DND-41 (cell line): ENCODE measurements around the gene TAAR9.

Experiments
- EZH2 ChIP-seq: IDR thresholded peaks from 3 replicates; pipeline ENCODE4 v1.6.1; 2012; ENCODE audit warnings: borderline replicate concordance, low read depth, mild to moderate bottlenecking, moderate library complexity, low read length, inconsistent platforms; ENCODE audit not compliant: severe bottlenecking
- TF ChIP-seq, protein P1 (sequence below): IDR thresholded peaks from 2 replicates; pipeline ENCODE4 v1.5.1; 2012; ENCODE audit warnings: borderline replicate concordance, low read length, moderate library complexity, mild to moderate bottlenecking; ENCODE audit not compliant: poor library complexity, severe bottlenecking; ENCODE audit errors: extremely low read depth

DNA sequence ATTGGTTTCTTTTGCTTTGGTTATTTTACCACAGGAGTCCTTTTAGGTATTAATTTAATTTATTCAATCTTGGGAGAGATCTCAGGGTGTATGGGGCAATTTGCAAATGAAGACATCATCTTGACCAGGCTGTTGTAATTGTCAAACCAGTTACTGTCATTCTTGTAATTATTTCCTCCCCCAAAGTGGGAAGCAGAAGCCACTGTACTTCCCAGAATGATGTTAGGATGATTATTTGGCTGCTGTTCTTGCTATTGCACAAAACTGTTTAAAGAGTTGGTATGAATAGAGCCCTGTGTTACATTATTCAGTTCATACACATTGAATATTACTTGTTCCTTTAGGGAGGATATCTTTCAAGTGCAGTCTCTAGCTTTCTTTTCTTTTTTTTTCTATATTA, 33.7 kb downstream of the TAAR9 start:
- TF ChIP-seq, protein P1, sequence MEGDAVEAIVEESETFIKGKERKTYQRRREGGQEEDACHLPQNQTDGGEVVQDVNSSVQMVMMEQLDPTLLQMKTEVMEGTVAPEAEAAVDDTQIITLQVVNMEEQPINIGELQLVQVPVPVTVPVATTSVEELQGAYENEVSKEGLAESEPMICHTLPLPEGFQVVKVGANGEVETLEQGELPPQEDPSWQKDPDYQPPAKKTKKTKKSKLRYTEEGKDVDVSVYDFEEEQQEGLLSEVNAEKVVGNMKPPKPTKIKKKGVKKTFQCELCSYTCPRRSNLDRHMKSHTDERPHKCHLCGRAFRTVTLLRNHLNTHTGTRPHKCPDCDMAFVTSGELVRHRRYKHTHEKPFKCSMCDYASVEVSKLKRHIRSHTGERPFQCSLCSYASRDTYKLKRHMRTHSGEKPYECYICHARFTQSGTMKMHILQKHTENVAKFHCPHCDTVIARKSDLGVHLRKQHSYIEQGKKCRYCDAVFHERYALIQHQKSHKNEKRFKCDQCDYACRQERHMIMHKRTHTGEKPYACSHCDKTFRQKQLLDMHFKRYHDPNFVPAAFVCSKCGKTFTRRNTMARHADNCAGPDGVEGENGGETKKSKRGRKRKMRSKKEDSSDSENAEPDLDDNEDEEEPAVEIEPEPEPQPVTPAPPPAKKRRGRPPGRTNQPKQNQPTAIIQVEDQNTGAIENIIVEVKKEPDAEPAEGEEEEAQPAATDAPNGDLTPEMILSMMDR = no peak
- TF ChIP-seq EZH2 = no peak
